T-cell (primary cell): ENCODE data around the gene CNOT2. TPM values are rescaled to one million over a fixed set of nuclear protein-coding genes. Genes with fewer than 3 reads are reported as not detected.

Experiments used
- ATAC-seq, 4 experiments: fragments of 200-7000 bp in 3 of 4; fragments of 150-1000 bp in 1 of 4; cut with Tn5 transposase; replicated peaks in 1 of 4; 1 replicate in 3 of 4; 2 replicates in 1 of 4; pipeline ENCODE4 v1.10.0; 2021; ENCODE audit warnings: moderate library complexity in 3 of 4, mild to moderate bottlenecking in 2 of 4, moderate number of reproducible peaks in 1 of 4
- CTCF ChIA-PET, 2 donors: fragments of 300-600 bp; sonication (Branson Sonifier 250); formaldehyde crosslinking; loops; one replicate each; lab custom pipeline; 2022; ENCODE audit warnings: antibody characterized with exemption in 2 of 2; lab: Charles Lee
- POLR2A ChIA-PET, 2 donors: fragments of 300-600 bp; sonication (Branson Sonifier 250); formaldehyde crosslinking; loops; one replicate each; lab custom pipeline; 2022; ENCODE audit warnings: antibody characterized with exemption in 2 of 2; lab: Charles Lee
- DNase-seq, 35 experiments: peaks; one replicate each; pipeline versions ENCODE4 v3.0.0 to v3.0.0-alpha.2; 2013 to 2023
- H3K27ac ChIP-seq: one replicate; pipeline ENCODE4 v1.5.1; 2013; ENCODE audit warnings: low read length
- H3K27me3 ChIP-seq, 2 experiments: replicated peaks in 1 of 2; 1 replicate in 1 of 2; 2 replicates in 1 of 2; pipeline versions ENCODE4 v1.6.1 to v1.7.0; 2013; ENCODE audit warnings: low read length in 1 of 2, mixed read lengths in 1 of 2; ENCODE audit not compliant: control insufficient read depth in 2 of 2, insufficient read depth in 2 of 2; ENCODE audit errors: extremely low read depth in 1 of 2
- H3K36me3 ChIP-seq, 2 donors: 1 replicate in 1 of 2; 2 replicates in 1 of 2; pipeline versions ENCODE4 v1.6.1 to v1.7.0; 2013; ENCODE audit warnings: low read length in 1 of 2; ENCODE audit not compliant: control insufficient read depth in 2 of 2, insufficient read depth in 1 of 2; ENCODE audit errors: extremely low read depth in 1 of 2
- H3K4me1 ChIP-seq, 2 experiments: 1 replicate in 1 of 2; 2 replicates in 1 of 2; pipeline versions ENCODE4 v1.6.1 to v1.7.0; 2013; ENCODE audit warnings: low read length in 2 of 2, mixed read lengths in 1 of 2; ENCODE audit not compliant: insufficient read depth in 2 of 2, control insufficient read depth in 1 of 2; ENCODE audit errors: extremely low read depth in 1 of 2
- H3K4me3 ChIP-seq, 2 donors: 1 replicate in 1 of 2; 2 replicates in 1 of 2; pipeline versions ENCODE4 v1.5.1 to v1.7.0; 2013; ENCODE audit warnings: mild to moderate bottlenecking in 2 of 2, low read length in 1 of 2, moderate library complexity in 1 of 2; ENCODE audit not compliant: control insufficient read depth in 1 of 2; ENCODE audit errors: extremely low read depth in 1 of 2
- H3K9me3 ChIP-seq: 2 replicates; pipeline ENCODE4 v1.7.0; 2013
- H3K27ac Mint-ChIP-seq, 2 donors: one replicate each; pipeline ENCODE4 v1.8.0; 2020 to 2021; ENCODE audit warnings: mild to moderate bottlenecking in 2 of 2, mixed read lengths in 2 of 2
- H3K27me3 Mint-ChIP-seq, 2 donors: one replicate each; pipeline ENCODE4 v1.8.0; 2021 to 2022; ENCODE audit warnings: mixed read lengths in 2 of 2
- H3K36me3 Mint-ChIP-seq: one replicate; pipeline ENCODE4 v1.8.0; 2021; ENCODE audit warnings: mixed read lengths
- H3K4me1 Mint-ChIP-seq, 3 donors: one replicate each; pipeline ENCODE4 v1.8.0; 2020 to 2022; ENCODE audit warnings: mixed read lengths in 3 of 3, mild to moderate bottlenecking in 1 of 3
- H3K4me3 Mint-ChIP-seq, 3 donors: one replicate each; pipeline ENCODE4 v1.8.0; 2020 to 2022; ENCODE audit warnings: mild to moderate bottlenecking in 3 of 3, mixed read lengths in 3 of 3, moderate library complexity in 3 of 3
- H3K9me3 Mint-ChIP-seq, 3 donors: one replicate each; pipeline ENCODE4 v1.8.0; 2020 to 2022; ENCODE audit warnings: mixed read lengths in 3 of 3
- WGBS: methylation state at CpG from one replicate; pipeline ENCODE4 v1.1.5; 2013; ENCODE audit warnings: missing lambda C conversion rate; ENCODE audit not compliant: insufficient coverage; 5-methylcytosine and 5-hydroxymethylcytosine counted together
- total RNA-seq, 35 experiments: library from RNA in 6 of 35; stranded (reverse) in 6 of 35; fragments of 120-200 nt in 1 of 35; gene quantifications; one replicate each; pipeline versions ENCODE4 v1.2.1 to v1.2.4 and lab custom pipeline; 2013 to 2026

The CNOT2 gene
- total RNA-seq, 5 donors from 2014 or later (not counting 1 experiment from before 2014, with no cell fraction given) = 80.0 to 135 (median 86.4) TPM

DNA sequence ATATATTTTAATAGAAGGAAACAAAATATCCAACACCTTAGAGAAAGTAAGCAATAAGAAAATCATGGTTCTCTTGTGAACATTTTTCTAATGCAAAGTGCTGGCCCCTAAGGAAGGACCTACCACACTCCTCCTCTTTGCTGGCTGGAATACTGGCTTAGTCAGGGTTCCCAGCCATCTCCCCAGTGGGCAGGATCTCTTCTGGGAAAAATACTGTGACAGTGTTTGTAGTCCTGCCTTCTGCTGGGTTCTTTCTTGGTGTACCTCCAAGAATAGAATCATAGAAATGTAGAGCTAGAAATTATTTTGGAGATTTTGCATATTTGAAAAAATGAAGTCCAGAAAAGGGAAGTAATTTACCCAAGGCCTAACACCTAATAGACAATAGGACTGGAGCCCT lies 154.8 kb downstream of the CNOT2 start:
- Histone ChIP-seq H3K36me3 (no peaks in the 10 kb centered on the region), H3K4me3 (no peak overlapping the region), H3K27ac (no peak overlapping the region), H3K4me1 (no peaks in the 10 kb centered on the region), H3K9me3 (no peaks in the 10 kb centered on the region), H3K27me3 (no peaks in the 10 kb centered on the region)
- ATAC-seq (no peak), DNase-seq (no peak)
- H3K36me3 Mint-ChIP-seq = peaks cover 18% of the 10 kb centered on the region
- no peaks in the 10 kb centered on the region for H3K4me1 Mint-ChIP-seq
- H3K4me3 Mint-ChIP-seq = no peak overlapping the region
- ChIA-PET POLR2A (no interaction called here), CTCF (no interaction called here)
- no peak overlapping the region for H3K27ac Mint-ChIP-seq
- no peaks in the 10 kb centered on the region for H3K27me3 Mint-ChIP-seq
- peaks cover 0 to 5% (median 0%) of the 10 kb centered on the region in 3 donors for H3K9me3 Mint-ChIP-seq

DNA sequence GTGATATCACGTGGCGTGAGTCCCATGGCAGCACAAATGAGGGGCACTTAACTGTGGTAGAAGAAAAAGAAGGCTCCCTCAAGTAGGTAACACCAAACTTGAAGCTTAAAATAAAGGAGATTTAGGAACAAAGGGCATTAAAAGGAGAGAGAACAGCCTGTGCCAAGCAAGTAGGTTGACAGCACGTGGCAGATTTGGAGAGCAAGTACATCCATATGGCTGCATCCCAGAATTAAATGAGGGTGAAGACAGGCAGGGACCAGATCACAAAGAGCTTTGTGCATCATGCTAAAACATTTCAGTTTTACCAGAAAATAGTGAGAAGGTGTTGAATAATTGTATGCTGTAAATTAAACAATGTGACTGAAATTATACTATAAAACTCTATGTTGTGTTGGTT lies 155.6 kb downstream of the CNOT2 start:
- no peaks in the 10 kb centered on the region for H3K9me3 ChIP-seq
- peaks cover 18% of the 10 kb centered on the region for H3K36me3 Mint-ChIP-seq
- no peak overlapping the region for H3K27ac Mint-ChIP-seq
- H3K27me3 Mint-ChIP-seq = no peaks in the 10 kb centered on the region
- no peaks in the 10 kb centered on the region for H3K4me1 Mint-ChIP-seq
- no peak overlapping the region for H3K4me3 Mint-ChIP-seq
- ChIA-PET CTCF (no interaction called here), POLR2A (no interaction called here)
- WGBS = 60% methylated on average over 1 of the region's 3 CpGs
- no peak overlapping the region for H3K27ac ChIP-seq
- DNase-seq (no peak), ATAC-seq (no peak)
- no peaks in the 10 kb centered on the region for H3K36me3 ChIP-seq
- no peaks in the 10 kb centered on the region for H3K4me1 ChIP-seq
- H3K9me3 Mint-ChIP-seq = peaks cover 0 to 5% (median 0%) of the 10 kb centered on the region in 3 donors
- H3K27me3 ChIP-seq = no peaks in the 10 kb centered on the region
- H3K4me3 ChIP-seq = no peak overlapping the region

DNA sequence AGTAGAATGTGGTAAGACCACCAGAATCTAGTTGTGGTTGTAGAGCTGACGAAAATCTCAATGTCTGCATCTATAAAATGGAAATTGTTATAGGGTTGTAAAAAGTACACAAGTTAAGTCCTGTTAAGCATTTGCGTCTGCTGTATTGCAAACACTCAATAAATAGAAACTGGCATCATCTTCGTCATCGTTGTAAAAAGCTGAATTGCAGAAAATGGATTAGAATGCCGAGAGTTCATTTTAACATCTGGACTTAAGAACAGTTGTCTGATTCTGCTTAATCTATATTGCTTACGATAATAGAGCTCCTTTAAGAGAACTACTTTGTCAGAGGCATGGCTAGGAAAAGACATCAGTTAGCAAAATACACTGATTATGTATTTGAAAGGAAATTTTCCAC lies 156.1 kb downstream of the CNOT2 start:
- ChIA-PET POLR2A (no interaction called here), CTCF (no interaction called here)
- peaks cover 18% of the 10 kb centered on the region for H3K36me3 Mint-ChIP-seq
- WGBS = 80% methylated on average over 1 of the region's 6 CpGs
- Histone ChIP-seq H3K36me3 (no peaks in the 10 kb centered on the region), H3K27me3 (no peaks in the 10 kb centered on the region), H3K9me3 (no peaks in the 10 kb centered on the region), H3K27ac (no peak overlapping the region), H3K4me1 (no peaks in the 10 kb centered on the region), H3K4me3 (no peak overlapping the region)
- H3K9me3 Mint-ChIP-seq = peaks cover 0 to 5% (median 0%) of the 10 kb centered on the region in 3 donors
- no peak overlapping the region for H3K27ac Mint-ChIP-seq
- no peak overlapping the region for H3K4me3 Mint-ChIP-seq
- DNase-seq (no peak), ATAC-seq (no peak)
- no peaks in the 10 kb centered on the region for H3K4me1 Mint-ChIP-seq
- H3K27me3 Mint-ChIP-seq = no peaks in the 10 kb centered on the region

DNA sequence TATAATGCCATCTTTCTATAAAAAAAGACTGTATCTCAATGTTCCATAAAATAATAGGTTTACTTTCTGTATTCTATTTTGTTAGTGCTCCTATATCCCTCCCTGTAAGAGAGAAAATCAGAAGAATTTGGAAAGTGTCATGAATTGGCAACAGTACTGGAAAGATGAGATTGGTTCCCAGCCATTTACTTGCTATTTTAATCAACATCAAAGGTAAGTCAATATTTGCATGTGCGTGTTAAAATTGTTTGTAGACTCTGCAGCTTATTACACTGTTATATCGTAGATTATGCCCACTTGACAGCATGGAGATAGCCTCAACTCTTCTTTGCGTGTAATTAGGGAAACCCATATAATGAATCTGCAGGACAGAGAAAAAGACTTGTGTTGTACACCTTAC lies 156.9 kb downstream of the CNOT2 start:
- ChIA-PET CTCF (no interaction called here), POLR2A (no interaction called here)
- peaks cover 0 to 5% (median 0%) of the 10 kb centered on the region in 3 donors for H3K9me3 Mint-ChIP-seq
- no peak overlapping the region for H3K27ac ChIP-seq
- DNase-seq = no peak
- no peaks in the 10 kb centered on the region for H3K4me1 ChIP-seq
- no peak overlapping the region for H3K4me3 ChIP-seq
- H3K9me3 ChIP-seq = no peaks in the 10 kb centered on the region
- H3K27ac Mint-ChIP-seq = no peak overlapping the region
- H3K27me3 ChIP-seq = no peaks in the 10 kb centered on the region
- no peaks in the 10 kb centered on the region for H3K4me1 Mint-ChIP-seq
- no peaks in the 10 kb centered on the region for H3K36me3 ChIP-seq
- peaks cover 18% of the 10 kb centered on the region for H3K36me3 Mint-ChIP-seq
- H3K27me3 Mint-ChIP-seq = no peaks in the 10 kb centered on the region
- ATAC-seq = no peak
- no peak overlapping the region for H3K4me3 Mint-ChIP-seq
- WGBS = no CpG with 5 or more reads among the region's 3 CpGs

DNA sequence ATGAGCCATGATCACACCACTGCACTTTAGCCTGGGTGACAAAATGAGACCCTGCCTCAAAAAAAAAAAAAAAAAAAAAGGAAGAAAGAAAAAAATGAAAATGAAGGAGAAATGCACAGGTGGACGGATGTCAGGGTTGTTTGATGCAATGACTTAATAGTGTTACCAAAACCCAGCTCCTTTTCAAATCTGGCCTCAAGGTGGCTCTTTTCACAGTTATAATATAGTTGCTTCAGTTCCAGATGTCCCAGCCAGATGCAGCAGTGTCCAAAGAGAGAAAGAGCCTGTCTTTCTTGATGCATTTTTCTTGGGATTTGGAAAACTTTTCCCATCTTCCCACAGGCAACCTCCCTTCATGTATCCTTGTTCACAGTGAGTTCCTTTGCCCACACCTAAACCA lies 159.4 kb downstream of the CNOT2 start:
- no peak overlapping the region for H3K4me3 Mint-ChIP-seq
- no peaks in the 10 kb centered on the region for H3K4me1 ChIP-seq
- H3K9me3 Mint-ChIP-seq = peaks cover 0 to 5% (median 0%) of the 10 kb centered on the region in 3 donors
- H3K27me3 ChIP-seq = no peaks in the 10 kb centered on the region
- H3K36me3 Mint-ChIP-seq = peaks cover 18% of the 10 kb centered on the region
- H3K27ac ChIP-seq = no peak overlapping the region
- CTCF ChIA-PET = no interaction called here
- no peak overlapping the region for H3K4me3 ChIP-seq
- no peak for ATAC-seq
- H3K27me3 Mint-ChIP-seq = no peaks in the 10 kb centered on the region
- H3K27ac Mint-ChIP-seq = no peak overlapping the region
- H3K9me3 ChIP-seq = no peaks in the 10 kb centered on the region
- POLR2A ChIA-PET = no interaction called here
- H3K4me1 Mint-ChIP-seq = no peaks in the 10 kb centered on the region
- no peak for DNase-seq
- H3K36me3 ChIP-seq = no peaks in the 10 kb centered on the region
- WGBS = no CpG with 5 or more reads among the region's 1 CpG

DNA sequence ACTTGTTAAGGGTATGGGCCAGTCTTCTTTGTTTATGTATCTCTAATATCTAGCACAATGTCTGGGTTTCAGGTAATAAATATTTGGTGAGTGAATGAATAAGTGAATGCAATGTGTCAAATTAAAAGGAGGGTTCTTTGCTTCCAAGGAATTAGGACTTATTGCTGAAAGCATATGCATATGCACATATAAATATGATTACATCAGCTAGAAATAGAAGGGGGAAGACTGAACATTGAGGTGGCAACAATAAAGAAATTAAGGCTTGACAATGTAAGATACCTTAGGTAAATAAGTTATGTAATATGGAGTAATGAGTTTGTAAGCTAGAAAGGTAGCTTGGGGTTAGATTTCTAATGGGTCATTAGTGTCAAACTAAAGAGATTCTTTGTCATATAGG lies 160.6 kb downstream of the CNOT2 start:
- Mint-ChIP-seq H3K4me1 (no peaks in the 10 kb centered on the region), H3K27ac (no peak overlapping the region), H3K4me3 (no peak overlapping the region), H3K27me3 (no peaks in the 10 kb centered on the region), H3K9me3 (peaks cover 0 to 5% (median 0%) of the 10 kb centered on the region in 3 donors), H3K36me3 (peaks cover 18% of the 10 kb centered on the region)
- H3K36me3 ChIP-seq = no peaks in the 10 kb centered on the region
- DNase-seq (no peak), ATAC-seq (no peak)
- no peak overlapping the region for H3K27ac ChIP-seq
- ChIA-PET POLR2A (no interaction called here), CTCF (interaction anchor here in 1 of 2 donors (0.7 kb wide), 1 partner anchor 1241 kb away, joined by 3 read pairs; no protein-coding TSS in a partner anchor)
- H3K9me3 ChIP-seq = no peaks in the 10 kb centered on the region
- no peaks in the 10 kb centered on the region for H3K4me1 ChIP-seq
- no peak overlapping the region for H3K4me3 ChIP-seq
- H3K27me3 ChIP-seq = no peaks in the 10 kb centered on the region
